Uterus (tissue), 2 donors: ENCODE measurements around the gene HLA-DRB1.
"Not testable (repeated sequence)": the region's sequence is repeated elsewhere in the genome, so short reads cannot be mapped to it uniquely, and the experiment has no call there.

Source experiments
- CTCF ChIP-seq, 4 experiments: fragments of 200-600 bp in 2 of 4; fragments of 450-650 bp in 2 of 4; sonication (generic) in 2 of 4; IDR thresholded peaks; one replicate each; pipeline ENCODE4 v1.5.1; 2016 to 2019; ENCODE audit warnings: antibody characterized with exemption in 4 of 4, mild to moderate bottlenecking in 2 of 4, moderate library complexity in 1 of 4
- POLR2A ChIP-seq, 2 donors: fragments of 450-650 bp; IDR thresholded peaks; one replicate each; pipeline ENCODE4 v1.6.1; 2016; ENCODE audit warnings: antibody characterized with exemption in 2 of 2, mild to moderate bottlenecking in 1 of 2, moderate library complexity in 1 of 2

- not testable (repeated sequence) for TF ChIP-seq CTCF, POLR2A (IDR thresholded peaks at IDR 0.05)
Observed at GRCh38 chr6:32629793-32630192, 40.1 kb upstream of the HLA-DRB1 start.
